Measurements from ENCODE around the gene SLC25A23. TPM values are rescaled to one million over a fixed set of nuclear protein-coding genes. Genes with fewer than 3 reads are reported as not detected.

SLC25A23 gene
- polyA plus RNA-seq, 1 of the 3 experiments (the other 2 are of a cell fraction), result 10.9 TPM

DNA sequence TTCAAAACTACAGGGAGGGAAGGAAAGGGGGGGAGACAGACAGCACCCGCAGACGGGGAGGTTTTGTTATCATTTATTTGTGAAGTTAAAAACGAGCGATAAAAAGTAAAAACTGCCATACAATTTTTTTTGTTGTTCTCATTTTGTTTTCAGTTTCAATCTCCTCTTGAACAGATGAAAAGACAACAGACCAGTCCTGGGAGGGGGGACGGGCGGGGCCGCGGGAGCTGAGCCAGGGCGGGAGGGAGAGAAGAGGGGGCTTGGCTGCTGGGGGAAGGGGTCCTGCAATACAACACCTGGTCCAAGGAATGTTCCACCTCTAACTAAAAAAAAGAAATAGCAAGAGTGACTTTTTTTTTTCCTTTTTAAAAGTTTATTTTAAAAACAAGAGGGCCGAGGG lies 46.3 kb downstream of the SLC25A23 start:
- TF ChIP-seq, protein P1, sequence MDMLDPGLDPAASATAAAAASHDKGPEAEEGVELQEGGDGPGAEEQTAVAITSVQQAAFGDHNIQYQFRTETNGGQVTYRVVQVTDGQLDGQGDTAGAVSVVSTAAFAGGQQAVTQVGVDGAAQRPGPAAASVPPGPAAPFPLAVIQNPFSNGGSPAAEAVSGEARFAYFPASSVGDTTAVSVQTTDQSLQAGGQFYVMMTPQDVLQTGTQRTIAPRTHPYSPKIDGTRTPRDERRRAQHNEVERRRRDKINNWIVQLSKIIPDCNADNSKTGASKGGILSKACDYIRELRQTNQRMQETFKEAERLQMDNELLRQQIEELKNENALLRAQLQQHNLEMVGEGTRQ (IDR thresholded peaks at IDR 0.05; ENCODE audit: borderline replicate concordance, low read depth, low read length), result no peak
- TF ChIP-seq FOSL2 (IDR thresholded peaks at IDR 0.05; ENCODE audit: borderline replicate concordance, low read depth), result no peak
- no peak for TF ChIP-seq GABPA (IDR thresholded peaks at IDR 0.05; ENCODE audit: low read depth)
- no peak for TF ChIP-seq TAF1 (IDR thresholded peaks at IDR 0.05; ENCODE audit: borderline replicate concordance, low read depth, low read length)
- TF ChIP-seq ELF1 (IDR thresholded peaks at IDR 0.05), result no peak
- no peak for TF ChIP-seq RFX5 (IDR thresholded peaks at IDR 0.05; ENCODE audit: low read length)
- TF ChIP-seq FOXJ3 (CRISPR knock-in tag; IDR thresholded peaks at IDR 0.05), result no peak
- TF ChIP-seq, protein P2, sequence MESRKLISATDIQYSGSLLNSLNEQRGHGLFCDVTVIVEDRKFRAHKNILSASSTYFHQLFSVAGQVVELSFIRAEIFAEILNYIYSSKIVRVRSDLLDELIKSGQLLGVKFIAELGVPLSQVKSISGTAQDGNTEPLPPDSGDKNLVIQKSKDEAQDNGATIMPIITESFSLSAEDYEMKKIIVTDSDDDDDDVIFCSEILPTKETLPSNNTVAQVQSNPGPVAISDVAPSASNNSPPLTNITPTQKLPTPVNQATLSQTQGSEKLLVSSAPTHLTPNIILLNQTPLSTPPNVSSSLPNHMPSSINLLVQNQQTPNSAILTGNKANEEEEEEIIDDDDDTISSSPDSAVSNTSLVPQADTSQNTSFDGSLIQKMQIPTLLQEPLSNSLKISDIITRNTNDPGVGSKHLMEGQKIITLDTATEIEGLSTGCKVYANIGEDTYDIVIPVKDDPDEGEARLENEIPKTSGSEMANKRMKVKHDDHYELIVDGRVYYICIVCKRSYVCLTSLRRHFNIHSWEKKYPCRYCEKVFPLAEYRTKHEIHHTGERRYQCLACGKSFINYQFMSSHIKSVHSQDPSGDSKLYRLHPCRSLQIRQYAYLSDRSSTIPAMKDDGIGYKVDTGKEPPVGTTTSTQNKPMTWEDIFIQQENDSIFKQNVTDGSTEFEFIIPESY (IDR thresholded peaks at IDR 0.05; ENCODE audit: borderline replicate concordance, low read depth), result no peak
- TF ChIP-seq SIN3A (IDR thresholded peaks at IDR 0.05; ENCODE audit: borderline replicate concordance, low read depth, low read length), result no peak
- no peak for TF ChIP-seq FOXM1 (IDR thresholded peaks at IDR 0.05; ENCODE audit: low read depth)
- no peak for TF ChIP-seq MXI1 (IDR thresholded peaks at IDR 0.05; ENCODE audit: low read depth, low read length)
- no peak for TF ChIP-seq JUND (IDR thresholded peaks at IDR 0.05)
- no peak for TF ChIP-seq NFIC (IDR thresholded peaks at IDR 0.05; ENCODE audit: borderline replicate concordance)

DNA sequence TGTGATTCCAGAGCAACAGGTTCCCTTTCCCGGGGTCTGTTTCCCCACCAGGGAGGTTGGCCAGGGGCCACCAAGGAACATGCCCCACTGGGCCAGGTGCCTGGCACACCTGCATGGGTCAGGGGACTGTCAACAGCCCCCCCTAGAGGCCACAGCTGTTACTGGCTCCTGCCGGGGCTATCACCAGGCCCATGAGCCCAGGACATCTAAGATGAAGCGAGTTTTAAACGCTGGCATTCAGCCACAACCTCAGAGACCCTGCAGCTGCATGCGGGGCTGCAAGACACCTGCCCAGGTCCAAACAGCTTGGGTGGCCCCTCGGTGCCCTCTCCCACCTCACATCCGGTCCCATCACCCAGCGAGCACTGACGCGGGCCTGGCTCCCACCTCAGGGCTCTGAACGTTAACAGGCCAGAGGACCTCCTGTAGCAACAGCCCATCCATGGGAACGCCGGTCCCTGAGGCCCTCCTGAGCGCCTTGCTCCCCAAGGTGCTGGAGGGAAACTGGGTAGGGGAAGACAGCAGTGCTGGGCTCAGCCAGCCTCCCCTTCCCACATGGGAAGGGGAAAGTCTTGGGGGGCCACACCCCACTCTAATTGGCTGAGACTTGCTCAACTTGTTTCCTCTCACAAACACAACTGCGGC lies 47.0 kb downstream of the SLC25A23 start:
- Histone ChIP-seq H3K9ac (no peak overlapping the region), H3F3A (replicated peaks; ENCODE audit: insufficient read depth) (no peaks in the 10 kb centered on the region), H3K36me3 (replicated peaks in 1 of 2; ENCODE audit: control insufficient read depth in 1 of 2, insufficient read depth in 2 of 2, low read length in 1 of 2) (peaks cover 10 to 37% of the 10 kb centered on the region in 2 experiments), H3K4me1 (ENCODE audit: control insufficient read depth in 1 of 2, insufficient read depth in 2 of 2, low read depth in 1 of 2, low read length in 1 of 2) (no peaks in the 10 kb centered on the region), H3K9me2 (no peaks in the 10 kb centered on the region), H4K20me1 (ENCODE audit: insufficient read depth) (peaks cover 5% of the 10 kb centered on the region; the same call in 1 of the 2 replicates), H3K27me3 (ENCODE audit: insufficient read depth) (no peaks in the 10 kb centered on the region), H2AFZ (ENCODE audit: low read depth) (no peak overlapping the region), H3K27ac (ENCODE audit: low read depth in 2 of 2, low read length in 1 of 2) (no peak overlapping the region), H3K79me2 (ENCODE audit: insufficient read depth) (0 out of 2 replicates have a peak, but pooled peaks cover 4% of the 10 kb centered on the region), H3K9me3 (no peaks in the 10 kb centered on the region), H3K4me3 (ENCODE audit: low read depth in 2 of 2, low read length in 1 of 2) (no peak overlapping the region), H3K4me2 (no peak overlapping the region)
- ChIA-PET POLR2A (interaction anchor here (0.5 kb wide), 1 partner anchor 1912 kb away, joined by 3 read pairs; no protein-coding TSS in a partner anchor), CTCF (interaction anchor here (0.9 to 3.0 kb wide), 3 partner anchors 9 to 20 kb away, joined by 3 to 16 read pairs (median 6); no protein-coding TSS in a partner anchor)
- TF ChIP-seq, protein P1 (IDR thresholded peaks at IDR 0.05; ENCODE audit: borderline replicate concordance, low read depth, low read length), result no peak
- TF ChIP-seq TEAD4 (IDR thresholded peaks at IDR 0.05; ENCODE audit: borderline replicate concordance, insufficient read depth) (no peak), TAF1 (IDR thresholded peaks at IDR 0.05; ENCODE audit: borderline replicate concordance, low read depth, low read length) (no peak), TCF12 (IDR thresholded peaks at IDR 0.05) (no peak), RAD21 (IDR thresholded peaks at IDR 0.05; ENCODE audit: low read length) (peak; percentile 41)
- TF ChIP-seq, protein P3, sequence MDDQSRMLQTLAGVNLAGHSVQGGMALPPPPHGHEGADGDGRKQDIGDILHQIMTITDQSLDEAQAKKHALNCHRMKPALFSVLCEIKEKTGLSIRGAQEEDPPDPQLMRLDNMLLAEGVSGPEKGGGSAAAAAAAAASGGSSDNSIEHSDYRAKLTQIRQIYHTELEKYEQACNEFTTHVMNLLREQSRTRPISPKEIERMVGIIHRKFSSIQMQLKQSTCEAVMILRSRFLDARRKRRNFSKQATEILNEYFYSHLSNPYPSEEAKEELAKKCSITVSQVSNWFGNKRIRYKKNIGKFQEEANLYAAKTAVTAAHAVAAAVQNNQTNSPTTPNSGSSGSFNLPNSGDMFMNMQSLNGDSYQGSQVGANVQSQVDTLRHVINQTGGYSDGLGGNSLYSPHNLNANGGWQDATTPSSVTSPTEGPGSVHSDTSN (IDR thresholded peaks at IDR 0.05), result no peak
- TF ChIP-seq, protein P4, sequence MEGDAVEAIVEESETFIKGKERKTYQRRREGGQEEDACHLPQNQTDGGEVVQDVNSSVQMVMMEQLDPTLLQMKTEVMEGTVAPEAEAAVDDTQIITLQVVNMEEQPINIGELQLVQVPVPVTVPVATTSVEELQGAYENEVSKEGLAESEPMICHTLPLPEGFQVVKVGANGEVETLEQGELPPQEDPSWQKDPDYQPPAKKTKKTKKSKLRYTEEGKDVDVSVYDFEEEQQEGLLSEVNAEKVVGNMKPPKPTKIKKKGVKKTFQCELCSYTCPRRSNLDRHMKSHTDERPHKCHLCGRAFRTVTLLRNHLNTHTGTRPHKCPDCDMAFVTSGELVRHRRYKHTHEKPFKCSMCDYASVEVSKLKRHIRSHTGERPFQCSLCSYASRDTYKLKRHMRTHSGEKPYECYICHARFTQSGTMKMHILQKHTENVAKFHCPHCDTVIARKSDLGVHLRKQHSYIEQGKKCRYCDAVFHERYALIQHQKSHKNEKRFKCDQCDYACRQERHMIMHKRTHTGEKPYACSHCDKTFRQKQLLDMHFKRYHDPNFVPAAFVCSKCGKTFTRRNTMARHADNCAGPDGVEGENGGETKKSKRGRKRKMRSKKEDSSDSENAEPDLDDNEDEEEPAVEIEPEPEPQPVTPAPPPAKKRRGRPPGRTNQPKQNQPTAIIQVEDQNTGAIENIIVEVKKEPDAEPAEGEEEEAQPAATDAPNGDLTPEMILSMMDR (IDR thresholded peaks at IDR 0.05), result peak; percentile 62
- peak; percentile 78 for DNase-seq
- 83% methylated on average over 2 of the region's 15 CpGs for WGBS (ENCODE audit: low lambda C conversion rate)

More for the DNA sequence above, 46.3 kb downstream of the SLC25A23 start:
- H3K27ac ChIP-seq (ENCODE audit: low read depth in 2 of 2, low read length in 1 of 2), result no peak overlapping the region
- ChIA-PET POLR2A (no interaction called here), CTCF (interaction anchor here (1.9 kb wide), 1 partner anchor 11 kb away, joined by 6 read pairs; no protein-coding TSS in a partner anchor)
- no peaks in the 10 kb centered on the region for H3F3A ChIP-seq (replicated peaks; ENCODE audit: insufficient read depth)
- H3K4me3 ChIP-seq (ENCODE audit: low read depth in 2 of 2, low read length in 1 of 2), result no peak overlapping the region
- H3K4me2 ChIP-seq, result no peak overlapping the region
- no peaks in the 10 kb centered on the region for H3K27me3 ChIP-seq (ENCODE audit: insufficient read depth)
- peaks cover 13 to 44% of the 10 kb centered on the region in 2 experiments for H3K36me3 ChIP-seq (replicated peaks in 1 of 2; ENCODE audit: control insufficient read depth in 1 of 2, insufficient read depth in 2 of 2, low read length in 1 of 2)
- no peak overlapping the region for H3K9ac ChIP-seq
- no peaks in the 10 kb centered on the region for H3K4me1 ChIP-seq (ENCODE audit: control insufficient read depth in 1 of 2, insufficient read depth in 2 of 2, low read depth in 1 of 2, low read length in 1 of 2)
- no peak overlapping the region for H2AFZ ChIP-seq (ENCODE audit: low read depth)
- peak; percentile 26 for DNase-seq
- WGBS (ENCODE audit: low lambda C conversion rate), result 92% methylated on average over 10 of the region's 10 CpGs
- H4K20me1 ChIP-seq (ENCODE audit: insufficient read depth), result peaks cover 9% of the 10 kb centered on the region; the same call in 1 of the 2 replicates
- H3K79me2 ChIP-seq (ENCODE audit: insufficient read depth), result 0 out of 2 replicates have a peak, but pooled peaks cover 10% of the 10 kb centered on the region
- H3K9me3 ChIP-seq, result no peaks in the 10 kb centered on the region
- H3K9me2 ChIP-seq, result no peaks in the 10 kb centered on the region
